A673 (cell line): Measurements from ENCODE around the gene MAP3K7CL. TPM values are rescaled to one million over a fixed set of nuclear protein-coding genes. Genes with fewer than 3 reads are reported as not detected.

Experiments used
- BruUV-seq: library from RNA; stranded (reverse); fragments of 400-500 nt; replicated peaks from 2 replicates; lab custom pipeline; 2021; lab: Mats Ljungman, UMichigan
- CTCF ChIA-PET: fragments of 300-600 bp; sonication (Branson Sonifier 250); formaldehyde crosslinking; loops from one replicate; lab custom pipeline; 2022; ENCODE audit warnings: antibody characterized with exemption; lab: Charles Lee
- POLR2A ChIA-PET: fragments of 300-600 bp; sonication (Branson Sonifier 250); formaldehyde crosslinking; loops from one replicate; lab custom pipeline; 2022; ENCODE audit warnings: antibody characterized with exemption; ENCODE audit not compliant: low non-redundant PET; lab: Charles Lee
- DNase-seq: peaks from one replicate; pipeline ENCODE4 v3.0.0-alpha.2; 2015; ENCODE audit warnings: low spot score
- H3K27ac ChIP-seq: fragments of 200-600 bp; sonication (generic); 2 replicates; pipeline ENCODE4 v1.5.1; 2016; ENCODE audit warnings: mixed run types, low read depth, mild to moderate bottlenecking, mixed read lengths, antibody characterized with exemption, low read length; ENCODE audit not compliant: poor library complexity, severe bottlenecking
- H3K27me3 ChIP-seq: fragments of 200-600 bp; sonication (generic); replicated peaks from 2 replicates; pipeline ENCODE4 v1.6.1; 2017; ENCODE audit warnings: mixed run types, low read depth, mild to moderate bottlenecking, mixed read lengths, antibody characterized with exemption, low read length; ENCODE audit not compliant: insufficient read depth, poor library complexity
- H3K36me3 ChIP-seq: fragments of 200-600 bp; sonication (generic); 2 replicates; pipeline ENCODE4 v1.6.1; 2016; ENCODE audit warnings: mixed run types, mild to moderate bottlenecking, mixed read lengths, antibody characterized with exemption, low read length; ENCODE audit not compliant: insufficient read depth, poor library complexity, severe bottlenecking
- H3K4me1 ChIP-seq: fragments of 200-600 bp; sonication (generic); 2 replicates; pipeline ENCODE4 v1.6.1; 2017; ENCODE audit warnings: mixed run types, mild to moderate bottlenecking, mixed read lengths, antibody characterized with exemption, low read length; ENCODE audit not compliant: insufficient read depth, poor library complexity, severe bottlenecking
- H3K4me3 ChIP-seq: fragments of 200-600 bp; sonication (generic); 2 replicates; pipeline ENCODE4 v1.5.1; 2016; ENCODE audit warnings: low read depth, mixed run types, mild to moderate bottlenecking, mixed read lengths, low read length; ENCODE audit not compliant: poor library complexity, severe bottlenecking
- H3K9me3 ChIP-seq: fragments of 200-600 bp; sonication (generic); 2 replicates; pipeline ENCODE4 v1.6.1; 2016; ENCODE audit warnings: mixed run types, low read depth, mild to moderate bottlenecking, mixed read lengths, antibody characterized with exemption, low read length; ENCODE audit not compliant: poor library complexity, severe bottlenecking
- EZH2 ChIP-seq: fragments of 200-600 bp; sonication (generic); IDR thresholded peaks from 2 replicates; pipeline ENCODE4 v1.6.1; 2017; ENCODE audit warnings: borderline replicate concordance, low read depth, mild to moderate bottlenecking, mixed read lengths, antibody characterized with exemption, low read length; ENCODE audit not compliant: poor library complexity, severe bottlenecking
- intact Hi-C: fragments of 100-400 bp; cut with micrococcal nuclease; formaldehyde crosslinking; loops from one replicate; pipeline ENCODE4 v1.10.0; 2022; ENCODE audit not compliant: unreplicated experiment
- total RNA-seq: library from RNA; stranded (reverse); gene quantifications from 2 replicates; pipeline ENCODE4 v1.2.3, GENCODE V29; 2021
- TF ChIP-seq, protein P1 (sequence below): fragments of 300-800, 200-600 bp; sonication (generic); conservative IDR thresholded peaks from 2 replicates; pipeline ENCODE4 v1.5.1; 2017; ENCODE audit warnings: low read depth, mild to moderate bottlenecking, antibody characterized with exemption, low read length, moderate library complexity, mixed read lengths

MAP3K7CL gene
- total RNA-seq, 1 experiment from 2014 or later = 2.2 TPM

DNA sequence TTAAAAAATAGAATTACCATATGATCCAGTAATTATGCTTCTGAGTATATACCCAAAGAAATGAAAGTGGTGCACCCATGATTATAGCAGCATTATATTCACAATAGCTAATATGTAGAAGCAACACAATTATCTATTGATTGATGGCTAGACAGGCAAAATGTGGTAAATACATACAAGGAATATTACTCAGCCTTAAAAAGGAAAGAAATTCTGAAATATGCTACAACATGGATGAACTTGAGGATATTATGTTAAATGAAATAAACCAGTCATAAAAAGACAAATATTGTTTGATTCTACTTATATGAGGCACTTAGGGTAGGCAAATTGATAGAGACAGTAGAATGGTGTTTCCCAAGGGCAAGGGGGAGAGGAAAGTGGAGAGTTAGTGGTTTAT is 80.8 kb downstream of the MAP3K7CL start:
- TF ChIP-seq, protein P1, sequence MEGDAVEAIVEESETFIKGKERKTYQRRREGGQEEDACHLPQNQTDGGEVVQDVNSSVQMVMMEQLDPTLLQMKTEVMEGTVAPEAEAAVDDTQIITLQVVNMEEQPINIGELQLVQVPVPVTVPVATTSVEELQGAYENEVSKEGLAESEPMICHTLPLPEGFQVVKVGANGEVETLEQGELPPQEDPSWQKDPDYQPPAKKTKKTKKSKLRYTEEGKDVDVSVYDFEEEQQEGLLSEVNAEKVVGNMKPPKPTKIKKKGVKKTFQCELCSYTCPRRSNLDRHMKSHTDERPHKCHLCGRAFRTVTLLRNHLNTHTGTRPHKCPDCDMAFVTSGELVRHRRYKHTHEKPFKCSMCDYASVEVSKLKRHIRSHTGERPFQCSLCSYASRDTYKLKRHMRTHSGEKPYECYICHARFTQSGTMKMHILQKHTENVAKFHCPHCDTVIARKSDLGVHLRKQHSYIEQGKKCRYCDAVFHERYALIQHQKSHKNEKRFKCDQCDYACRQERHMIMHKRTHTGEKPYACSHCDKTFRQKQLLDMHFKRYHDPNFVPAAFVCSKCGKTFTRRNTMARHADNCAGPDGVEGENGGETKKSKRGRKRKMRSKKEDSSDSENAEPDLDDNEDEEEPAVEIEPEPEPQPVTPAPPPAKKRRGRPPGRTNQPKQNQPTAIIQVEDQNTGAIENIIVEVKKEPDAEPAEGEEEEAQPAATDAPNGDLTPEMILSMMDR = no peak
- no peak for TF ChIP-seq EZH2
- no peak for DNase-seq
- POLR2A ChIA-PET = no interaction called here
- Histone ChIP-seq H3K4me1 (peaks cover 43% of the 10 kb centered on the region), H3K27me3 (no peaks in the 10 kb centered on the region), H3K27ac (no peak overlapping the region), H3K4me3 (no peak overlapping the region), H3K36me3 (no peaks in the 10 kb centered on the region), H3K9me3 (peaks cover 11% of the 10 kb centered on the region)
- BruUV-seq = no TSS peak
- intact Hi-C loops = no loop called here
- CTCF ChIA-PET = no interaction called here

DNA sequence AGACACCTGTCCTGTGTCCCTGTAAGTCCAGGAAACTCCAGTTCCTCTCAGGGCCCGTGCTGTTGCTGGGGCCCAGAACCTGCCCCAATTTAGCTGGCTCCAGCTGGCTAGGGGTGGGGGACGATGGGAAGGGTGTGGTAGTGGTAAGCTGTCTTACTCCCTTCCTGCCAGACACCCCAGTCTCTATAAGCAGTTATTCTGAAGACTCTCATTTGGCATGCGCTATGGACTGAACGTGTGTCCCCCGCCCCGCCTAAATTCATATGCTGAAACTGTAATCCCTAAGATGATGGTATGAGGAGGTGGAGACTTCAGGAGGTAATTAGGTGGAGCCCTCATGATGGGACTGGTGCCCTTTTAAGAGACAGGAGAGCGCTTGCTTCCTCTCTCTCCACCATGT is 82.0 kb downstream of the MAP3K7CL start:
- TF ChIP-seq EZH2 = no peak
- TF ChIP-seq, protein P1 = no peak
- H3K27ac ChIP-seq = no peak overlapping the region
- H3K27me3 ChIP-seq = no peaks in the 10 kb centered on the region
- no peaks in the 10 kb centered on the region for H3K36me3 ChIP-seq
- CTCF ChIA-PET = no interaction called here
- no TSS peak for BruUV-seq
- POLR2A ChIA-PET = no interaction called here
- intact Hi-C loops = no loop called here
- H3K4me1 ChIP-seq = peaks cover 31% of the 10 kb centered on the region
- no peak for DNase-seq
- peaks cover 11% of the 10 kb centered on the region for H3K9me3 ChIP-seq
- no peak overlapping the region for H3K4me3 ChIP-seq

DNA sequence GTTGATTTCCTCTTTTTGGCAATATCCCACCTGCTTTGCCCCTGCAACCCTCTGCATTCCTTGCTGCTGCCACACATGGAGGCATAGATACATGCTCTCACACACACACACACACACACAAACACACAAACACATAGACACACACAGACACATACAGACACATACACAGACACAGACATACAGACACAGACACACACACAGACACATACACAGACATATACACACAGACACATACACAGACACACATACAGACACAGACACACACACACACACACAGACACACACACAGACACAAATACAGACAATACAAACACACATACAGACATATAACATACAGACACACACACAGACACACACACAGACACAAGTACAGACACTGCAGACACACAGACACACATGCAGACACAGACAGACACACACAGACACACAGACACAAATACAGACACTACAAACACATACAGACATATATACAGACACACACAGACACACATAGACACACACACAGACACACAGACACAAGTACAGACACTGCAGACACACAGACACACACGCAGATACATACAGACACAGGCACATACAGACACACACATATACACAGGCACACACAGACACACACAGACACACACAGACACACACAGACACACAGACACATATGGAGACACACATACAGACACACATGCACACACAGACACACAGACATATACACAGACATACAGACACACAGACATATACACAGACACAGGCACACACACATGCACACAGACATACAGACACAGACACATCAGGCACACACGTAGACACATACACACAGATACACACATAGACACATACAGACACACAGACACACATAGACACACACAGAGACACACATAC is 83.3 kb downstream of the MAP3K7CL start:
- no peak overlapping the region for H3K4me3 ChIP-seq
- DNase-seq = no peak
- no peak for TF ChIP-seq EZH2
- TF ChIP-seq, protein P1 = no peak
- no peaks in the 10 kb centered on the region for H3K27me3 ChIP-seq
- BruUV-seq = no TSS peak
- no peak overlapping the region for H3K27ac ChIP-seq
- no peaks in the 10 kb centered on the region for H3K36me3 ChIP-seq
- H3K9me3 ChIP-seq = peaks cover 11% of the 10 kb centered on the region
- peaks cover 28% of the 10 kb centered on the region for H3K4me1 ChIP-seq
- ChIA-PET CTCF (no interaction called here), POLR2A (no interaction called here)
- intact Hi-C loops = no loop called here
